Measurements from ENCODE around the gene TAF6.
A peak's percentile ranks its signal among the peaks of the same experiment; 100 is the strongest.

The TAF6 gene

DNA sequence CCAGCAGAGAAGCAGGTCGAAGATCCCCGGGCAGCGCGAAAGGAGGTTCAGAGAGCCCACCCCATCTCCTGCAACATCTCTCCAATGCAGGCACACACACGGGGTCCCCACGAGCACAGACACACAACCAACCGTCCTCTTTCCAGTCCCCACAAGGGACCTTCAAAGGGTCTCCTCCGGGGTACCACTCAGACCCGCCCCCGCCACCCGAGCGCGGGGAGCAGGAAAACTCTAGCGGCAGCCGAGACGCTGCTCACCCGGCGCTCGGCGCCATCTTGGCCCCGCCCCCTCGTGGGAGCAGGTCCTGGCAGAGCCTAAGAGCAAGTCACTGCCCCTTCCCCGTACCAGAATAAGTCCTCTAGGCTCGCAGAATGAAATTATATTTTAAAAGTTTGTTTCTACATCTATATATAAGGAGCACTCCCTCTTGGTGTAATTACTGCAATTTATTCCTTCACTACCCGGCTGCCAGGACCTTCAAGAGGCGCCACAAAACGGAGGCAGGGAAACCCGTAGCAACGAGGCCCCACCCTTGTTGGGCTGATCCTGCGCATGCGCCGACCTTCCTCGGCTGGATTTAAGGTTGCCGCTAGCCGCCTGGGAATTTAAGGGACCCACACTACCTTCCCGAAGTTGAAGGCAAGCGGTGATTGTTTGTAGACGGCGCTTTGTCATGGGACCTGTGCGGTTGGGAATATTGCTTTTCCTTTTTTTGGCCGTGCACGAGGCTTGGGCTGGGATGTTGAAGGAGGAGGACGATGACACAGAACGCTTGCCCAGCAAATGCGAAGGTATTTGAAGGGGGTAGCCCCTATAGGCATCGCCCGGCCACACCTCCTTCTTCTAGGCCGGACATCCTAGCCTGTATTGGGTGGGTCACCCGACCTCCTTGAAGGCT is at the start of gene TAF6, which contains the start of gene CNPY4:
Gene TAF6 (minus strand): TSS at position 287 of the 898 bp plus-strand sequence. CDS start 5,149 bp downstream, outside the sequence.
Gene CNPY4 (plus strand): TSS at position 563 of the 898 bp plus-strand sequence. CDS start 111 bp downstream, at position 674.
- DNase-seq = peak; percentile 93

DNA sequence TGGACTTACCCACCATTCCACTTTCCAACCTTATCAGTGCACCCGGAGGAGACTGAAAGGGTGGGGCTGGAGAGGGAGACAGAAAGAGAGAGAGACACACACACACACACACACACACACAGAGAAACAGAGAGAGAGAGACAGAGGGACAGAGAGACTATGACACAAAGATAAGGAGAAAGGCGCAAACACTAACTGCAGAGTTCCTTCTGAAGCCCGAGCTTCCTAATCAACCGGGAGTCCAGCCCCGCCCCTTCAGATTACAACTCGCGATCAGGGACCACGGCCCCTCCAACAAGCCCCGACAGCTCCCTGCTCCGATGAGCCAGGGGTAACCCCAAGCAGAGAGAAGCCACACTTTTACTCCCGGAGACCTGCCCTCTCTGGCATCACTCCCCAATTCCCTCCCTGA is 48.8 kb upstream of the TAF6 start:
- no peak for DNase-seq

DNA sequence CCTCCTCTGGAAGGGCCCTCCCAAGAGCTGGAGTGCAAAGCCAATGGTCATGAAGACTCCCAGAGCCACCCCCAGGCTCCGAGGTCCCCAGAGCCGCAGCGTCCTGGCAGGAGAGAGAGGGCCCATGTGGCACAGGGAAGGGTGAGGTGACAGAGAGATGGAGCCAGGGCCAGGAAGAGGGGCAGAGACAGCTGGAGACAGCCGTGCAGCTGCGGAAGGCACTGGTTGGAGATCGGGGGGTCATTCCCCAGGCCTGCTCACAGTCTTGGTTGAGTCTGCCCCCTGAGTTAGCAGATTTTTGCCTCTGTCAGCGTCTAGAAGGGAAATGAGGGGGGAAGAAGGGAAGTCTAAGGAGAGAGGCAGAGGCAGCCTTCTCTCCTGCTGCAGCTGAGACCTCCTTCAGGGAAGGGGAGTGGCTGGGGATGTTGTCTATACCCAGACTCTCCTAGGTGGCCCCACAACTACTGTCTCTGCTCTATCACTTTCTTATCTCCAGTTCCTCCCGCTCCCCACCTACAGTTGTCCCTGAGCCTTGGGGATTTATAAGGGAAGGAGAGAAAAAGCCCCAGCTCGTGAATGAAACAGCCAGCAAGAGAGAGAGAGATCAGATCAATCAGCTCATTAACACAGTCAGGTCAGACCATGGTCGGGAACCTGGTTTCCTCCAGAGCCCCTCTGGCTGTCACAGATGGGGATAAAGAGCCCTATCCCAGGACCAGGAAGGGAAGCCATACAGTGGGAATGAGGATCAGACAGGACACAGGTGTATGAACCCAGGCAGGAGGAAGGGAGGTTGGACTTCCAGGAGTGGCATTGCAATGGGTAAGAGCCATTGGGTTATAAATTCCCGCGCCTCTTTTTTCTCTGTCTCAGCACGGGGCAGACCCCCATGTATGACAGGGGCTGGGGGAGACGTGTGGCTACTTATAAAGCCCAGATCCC is 48.1 kb upstream of the TAF6 start:
- no peak for DNase-seq

DNA sequence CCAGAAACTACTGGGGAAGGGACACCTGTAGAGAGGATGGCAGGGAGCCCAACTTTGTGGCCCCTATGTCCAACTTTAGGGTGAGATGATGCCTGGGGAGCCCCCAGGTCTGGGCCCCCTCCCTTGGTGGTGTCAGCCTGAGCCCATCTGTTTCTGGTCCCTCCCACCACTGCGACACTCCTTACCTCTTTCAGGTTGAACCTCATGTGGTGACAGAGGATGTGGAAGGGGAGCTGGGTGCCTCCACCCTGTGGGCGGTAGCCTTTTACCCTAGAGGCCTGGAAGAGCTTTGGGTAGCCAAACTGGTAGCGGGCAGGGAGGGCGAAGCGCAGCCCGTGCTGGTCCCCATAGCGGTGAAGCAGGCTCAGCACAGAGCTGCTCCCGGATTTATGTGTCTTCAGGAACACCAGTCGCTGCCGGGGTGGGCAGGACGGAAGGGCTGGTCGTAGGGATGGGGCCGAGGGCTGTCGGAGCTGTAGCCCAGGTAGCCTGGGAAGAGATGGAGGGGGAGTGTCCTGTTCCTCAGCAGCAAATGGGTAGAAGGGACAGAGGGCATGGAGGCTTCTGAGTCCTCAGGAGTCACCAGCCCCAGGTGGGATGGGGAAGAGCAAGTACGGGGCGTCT is 47.3 kb upstream of the TAF6 start:
- DNase-seq = peak; percentile 38

DNA sequence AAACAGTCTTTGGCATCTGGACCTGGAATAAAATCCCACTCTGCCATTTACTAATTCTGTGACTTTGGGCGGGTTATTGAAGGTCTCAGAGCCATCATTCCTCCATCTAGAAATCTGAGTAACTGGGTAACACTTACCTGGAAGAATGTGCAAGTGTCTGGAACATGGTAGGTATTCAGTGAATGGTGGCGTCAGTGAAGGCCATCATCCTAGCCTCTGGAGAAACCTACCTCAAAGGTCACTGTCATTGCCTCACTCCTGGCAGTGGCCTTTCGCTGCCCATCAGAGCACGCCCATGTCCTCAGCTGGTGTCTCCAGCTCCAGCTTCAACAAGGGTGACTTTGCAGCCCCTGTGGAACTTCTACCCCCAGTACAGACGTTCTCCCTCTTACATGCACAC is 44.7 kb upstream of the TAF6 start:
- DNase-seq = no peak

DNA sequence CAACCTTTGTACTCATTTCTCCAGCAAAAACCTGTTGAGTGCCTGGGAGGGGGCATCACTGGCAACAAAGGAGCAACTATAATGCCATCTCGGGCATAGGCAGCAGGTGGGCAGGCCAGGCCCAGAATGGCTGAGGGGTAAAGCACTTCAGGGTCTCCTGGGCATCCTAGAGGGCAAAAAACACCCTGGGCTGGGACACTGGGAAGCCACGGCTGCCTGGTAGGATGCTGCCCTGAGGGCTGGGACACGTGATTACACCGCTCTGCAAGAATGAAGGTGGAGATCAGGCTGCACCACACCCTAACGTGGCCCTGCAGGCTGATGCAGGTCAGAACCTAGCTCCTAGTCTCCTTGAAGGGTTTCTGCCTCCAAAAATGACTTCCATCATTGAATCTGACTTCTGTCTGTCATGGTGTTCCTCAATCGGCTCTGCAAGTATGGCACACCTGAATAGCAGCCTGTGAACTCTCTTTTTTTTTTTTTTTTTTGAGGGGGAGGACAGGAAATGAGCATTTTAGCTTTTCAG is 43.9 kb upstream of the TAF6 start:
- DNase-seq = no peak

DNA sequence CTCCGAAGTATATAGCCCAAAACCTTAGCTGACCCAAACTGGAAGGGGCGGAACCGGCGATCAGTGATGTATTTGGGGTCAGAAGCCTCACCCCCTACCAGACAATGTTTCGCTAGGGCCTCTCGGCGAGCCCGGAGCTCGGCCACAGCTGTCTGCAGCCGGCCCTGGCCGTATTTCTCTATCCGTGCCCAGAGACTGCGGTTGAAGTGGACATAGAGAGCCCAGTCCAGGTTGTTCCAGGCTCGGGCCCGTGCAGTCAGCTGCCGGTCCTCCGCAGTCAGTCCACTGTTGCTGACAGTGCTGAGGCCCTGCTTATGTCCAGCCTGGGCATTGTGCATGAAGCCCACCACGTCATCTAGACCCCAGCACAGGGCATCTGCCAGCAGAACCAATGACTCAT is 40.9 kb upstream of the TAF6 start:
- no peak for DNase-seq

DNA sequence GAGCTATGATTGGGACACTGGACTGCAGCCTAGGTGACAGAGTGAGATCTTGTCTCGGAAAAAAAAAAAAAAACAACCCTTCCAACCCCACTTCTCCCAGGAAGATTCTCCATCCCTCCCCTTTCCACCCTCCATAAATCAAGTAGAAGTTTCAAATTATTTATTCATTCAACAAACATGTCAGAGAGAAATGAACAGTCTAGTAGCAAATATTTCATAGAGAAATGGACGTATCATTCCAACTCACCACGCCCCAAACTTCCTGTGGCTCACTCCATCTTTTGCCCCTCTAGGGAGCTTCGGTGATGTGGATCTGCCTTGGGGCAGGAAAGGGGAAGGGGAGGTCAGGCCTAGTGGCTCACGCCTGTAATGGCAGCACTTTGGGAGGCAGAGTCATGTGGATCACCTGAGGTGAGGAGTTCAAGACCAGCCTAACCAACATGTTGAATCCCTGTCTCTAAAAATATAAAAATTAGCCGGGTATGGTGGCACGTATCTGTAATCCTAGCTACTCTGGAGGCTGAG is 40.0 kb upstream of the TAF6 start:
- DNase-seq = no peak

DNA sequence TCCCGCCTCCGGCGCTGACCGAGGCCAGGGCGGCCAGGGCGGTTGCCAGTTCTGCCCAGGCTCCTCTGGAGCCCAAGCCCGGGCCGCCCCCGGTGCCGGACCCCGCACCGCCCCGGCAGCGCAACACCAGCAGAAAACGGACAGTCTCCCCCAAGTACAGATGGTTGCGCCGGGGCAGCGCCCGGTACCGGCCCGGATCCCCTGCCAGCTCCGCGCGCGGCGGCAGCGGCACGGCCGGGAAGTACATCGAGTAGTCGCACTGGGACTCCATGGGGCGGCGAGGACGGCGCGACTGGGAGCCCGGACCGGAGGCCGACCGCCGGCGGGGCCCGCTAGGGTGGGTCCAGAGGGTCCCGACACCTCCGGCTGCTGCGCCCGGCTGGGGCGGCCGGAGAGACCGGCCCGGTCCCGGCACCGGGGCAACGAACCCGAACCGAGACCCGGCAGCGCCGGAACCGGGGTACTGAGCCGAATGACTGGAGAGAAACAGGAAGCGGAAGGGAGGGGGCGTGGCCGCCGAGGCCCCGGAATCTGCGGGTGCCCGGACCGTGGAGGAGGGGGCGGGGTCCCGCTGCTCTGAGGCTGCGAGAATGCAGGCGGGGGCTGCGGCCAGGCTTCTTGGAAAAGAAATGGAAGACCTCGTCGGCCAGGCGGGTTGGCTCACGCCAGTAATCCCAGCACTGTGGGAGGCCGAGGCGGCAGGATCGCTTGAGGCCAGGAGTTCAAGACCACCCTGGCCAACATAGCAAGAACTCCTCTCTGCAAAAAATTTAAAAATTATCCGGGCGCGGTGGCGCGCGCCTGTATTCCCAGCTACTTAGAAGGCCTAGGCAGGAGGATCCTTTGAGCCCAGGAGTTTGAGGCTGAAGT is 39.3 kb upstream of the TAF6 start, which contains the start of gene TRAPPC14:
Gene TRAPPC14 (minus strand): TSS at position 495 of the 870 bp plus-strand sequence. CDS start 224 bp downstream, at position 271.
- DNase-seq = peak; percentile 92

DNA sequence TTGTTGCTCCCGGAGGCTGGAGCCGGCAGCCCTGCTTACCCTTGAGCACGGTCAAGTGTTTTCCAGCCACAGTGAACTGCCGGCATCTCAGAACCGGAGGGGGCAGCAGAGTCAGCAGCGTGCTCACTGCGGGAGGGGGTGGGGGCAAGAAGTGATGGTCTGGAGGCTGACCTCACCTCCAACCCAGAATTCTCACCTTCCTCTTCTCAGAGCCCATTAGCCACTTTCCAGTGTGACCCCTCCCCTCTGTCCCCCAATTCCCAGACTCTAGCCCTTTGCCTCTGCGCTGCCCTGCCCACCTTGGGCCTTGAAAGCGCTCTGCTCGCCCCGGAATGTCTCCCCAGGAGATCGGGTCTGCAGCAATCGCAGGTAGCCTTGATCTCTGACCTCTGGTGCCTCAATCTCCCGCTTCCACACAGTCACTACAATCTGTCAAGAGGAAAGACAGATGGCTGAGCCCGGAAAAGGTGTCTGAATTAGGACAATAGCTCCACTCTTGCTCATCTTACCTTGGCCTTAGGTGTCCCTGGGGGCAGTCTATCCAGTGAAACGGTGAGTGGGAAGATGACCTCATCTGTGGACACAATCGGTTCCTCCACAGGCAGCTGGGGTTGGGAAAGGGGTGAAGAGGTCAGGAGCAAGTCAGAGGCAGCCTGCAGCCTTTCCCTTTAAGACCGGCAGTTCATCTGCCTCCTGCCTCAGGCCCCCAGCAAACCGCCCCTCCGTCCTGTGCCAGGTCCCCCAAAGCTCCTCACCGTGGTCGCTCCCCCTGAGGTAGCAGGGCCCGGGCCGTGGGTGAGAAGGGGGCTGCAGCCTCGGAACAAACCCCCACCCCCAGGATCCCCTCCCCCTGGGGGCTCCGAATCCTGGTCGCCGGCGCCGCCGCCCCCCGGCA is 38.4 kb upstream of the TAF6 start:
- DNase-seq = no peak

DNA sequence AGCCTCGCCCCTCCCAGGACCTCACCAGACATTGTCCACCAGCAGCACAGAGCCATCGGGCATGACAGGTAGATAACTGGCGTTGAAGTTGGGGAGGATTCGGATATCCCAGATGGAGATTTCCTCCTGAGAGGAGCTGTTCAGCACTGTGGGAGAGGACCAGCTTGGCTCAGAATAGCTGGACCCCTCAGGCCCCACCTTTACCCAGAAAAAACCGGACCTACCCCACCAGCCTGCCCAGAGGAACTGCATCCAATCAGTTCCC is 37.8 kb upstream of the TAF6 start:
- no peak for DNase-seq

DNA sequence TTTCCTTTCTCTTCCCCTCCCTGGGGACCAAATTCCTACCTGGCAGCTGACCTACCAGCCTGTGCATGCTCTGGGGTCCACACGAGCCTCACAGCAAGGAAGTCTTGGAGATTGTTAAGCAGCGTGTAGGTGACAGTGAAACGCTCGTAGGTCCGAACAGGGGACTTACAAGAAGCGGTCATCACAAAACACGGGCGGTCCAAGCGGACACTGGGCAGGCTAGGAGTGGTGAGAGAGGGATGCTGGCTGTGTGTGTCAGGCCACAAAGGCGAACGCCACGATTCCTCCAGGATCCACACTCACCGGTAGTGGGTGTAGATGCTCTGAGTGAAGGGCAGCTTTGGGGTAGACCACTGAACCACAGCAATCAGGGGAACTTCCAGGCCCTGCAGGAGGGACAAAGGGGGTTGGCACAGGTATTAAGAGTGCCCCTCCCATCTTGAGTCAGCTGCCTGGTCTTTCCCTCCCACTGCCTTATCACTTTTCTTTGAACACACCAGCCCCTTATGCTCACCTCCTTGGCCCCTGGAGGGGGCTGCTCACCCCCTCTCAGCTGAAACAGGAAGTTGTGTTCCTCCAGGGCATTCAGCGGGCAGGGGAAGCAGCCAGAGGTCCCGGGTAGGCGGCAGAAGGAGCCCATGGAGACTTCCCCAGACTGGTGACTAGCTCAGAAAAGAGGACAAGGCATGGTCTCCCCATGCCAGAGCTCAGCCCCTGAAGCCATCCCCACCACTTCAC is 37.3 kb upstream of the TAF6 start:
- no peak for DNase-seq

DNA sequence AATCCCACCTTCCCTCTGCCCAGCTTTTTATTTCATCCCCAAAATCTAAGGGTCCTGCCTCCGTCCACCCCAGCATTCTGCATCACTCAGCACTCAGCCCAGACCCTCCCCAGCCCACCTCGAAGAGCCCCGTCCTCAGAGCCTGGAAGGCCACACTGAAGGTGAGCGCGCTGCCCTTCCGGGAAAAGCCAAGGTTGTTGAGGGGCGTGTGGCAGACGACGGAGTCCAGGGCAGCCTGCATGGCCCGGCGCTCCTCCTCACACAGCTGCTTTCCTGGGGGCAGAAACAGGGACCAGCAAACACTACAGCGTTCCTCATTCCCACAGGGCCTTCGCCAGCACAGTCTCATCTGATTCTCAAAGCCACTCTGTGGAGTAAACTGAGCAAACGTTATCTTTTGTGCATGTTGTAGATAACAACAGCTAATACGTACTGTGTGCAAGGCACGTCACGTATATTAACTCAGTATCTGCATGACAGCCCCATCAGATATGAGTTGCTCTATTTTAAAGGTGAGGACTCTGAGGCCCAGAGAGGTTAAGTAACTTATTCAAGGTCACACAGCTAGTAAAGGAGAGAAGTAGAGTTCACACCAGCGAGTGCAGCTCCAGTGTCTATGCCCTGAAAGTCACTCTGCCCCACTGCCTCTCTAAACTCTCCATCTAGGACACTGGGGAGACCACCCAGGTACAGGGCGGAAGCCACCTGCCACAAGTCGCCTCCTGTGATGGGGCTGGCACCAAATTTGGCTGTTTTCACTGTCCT is 36.6 kb upstream of the TAF6 start:
- DNase-seq = no peak

DNA sequence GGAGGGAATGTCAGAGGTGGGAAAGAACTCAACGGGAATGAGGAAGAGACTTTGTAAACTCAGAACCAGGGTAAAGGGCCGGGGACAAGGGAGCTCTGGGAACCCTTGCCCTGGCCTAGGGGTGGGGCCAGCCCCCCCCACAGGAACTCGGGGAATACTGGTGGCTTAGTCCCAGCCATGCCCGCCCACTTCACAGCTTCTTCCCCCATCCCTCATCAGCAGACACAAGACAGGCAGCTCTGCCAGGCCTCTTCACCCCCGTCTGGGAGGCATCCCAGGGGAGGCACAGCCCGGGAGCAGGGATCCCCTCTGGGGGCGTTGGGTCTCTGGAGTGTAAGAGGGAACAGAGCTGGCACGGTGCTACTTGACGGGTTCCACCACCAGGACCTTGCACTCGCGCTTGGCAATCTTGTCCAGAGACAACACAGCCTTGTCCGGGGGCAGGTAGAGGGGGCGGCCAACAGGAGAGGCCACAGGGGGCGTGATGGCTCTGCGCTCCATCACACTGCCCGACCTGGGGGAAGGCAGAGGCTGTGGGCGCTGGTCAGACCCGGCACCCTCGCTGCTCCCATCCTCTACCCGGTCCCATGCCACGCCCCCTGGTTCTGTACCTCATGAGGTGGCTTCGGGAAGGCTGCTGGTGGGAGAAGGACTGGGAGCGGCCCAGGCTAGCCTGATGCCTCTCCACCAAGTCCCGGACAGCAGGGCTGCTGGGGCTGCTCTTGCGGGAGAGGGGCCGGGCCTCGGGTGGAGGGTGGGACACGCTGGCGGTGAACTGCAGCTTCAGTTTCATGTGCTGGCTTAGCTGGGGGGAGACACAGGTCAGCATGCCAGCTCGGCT is 35.7 kb upstream of the TAF6 start:
- no peak for DNase-seq

DNA sequence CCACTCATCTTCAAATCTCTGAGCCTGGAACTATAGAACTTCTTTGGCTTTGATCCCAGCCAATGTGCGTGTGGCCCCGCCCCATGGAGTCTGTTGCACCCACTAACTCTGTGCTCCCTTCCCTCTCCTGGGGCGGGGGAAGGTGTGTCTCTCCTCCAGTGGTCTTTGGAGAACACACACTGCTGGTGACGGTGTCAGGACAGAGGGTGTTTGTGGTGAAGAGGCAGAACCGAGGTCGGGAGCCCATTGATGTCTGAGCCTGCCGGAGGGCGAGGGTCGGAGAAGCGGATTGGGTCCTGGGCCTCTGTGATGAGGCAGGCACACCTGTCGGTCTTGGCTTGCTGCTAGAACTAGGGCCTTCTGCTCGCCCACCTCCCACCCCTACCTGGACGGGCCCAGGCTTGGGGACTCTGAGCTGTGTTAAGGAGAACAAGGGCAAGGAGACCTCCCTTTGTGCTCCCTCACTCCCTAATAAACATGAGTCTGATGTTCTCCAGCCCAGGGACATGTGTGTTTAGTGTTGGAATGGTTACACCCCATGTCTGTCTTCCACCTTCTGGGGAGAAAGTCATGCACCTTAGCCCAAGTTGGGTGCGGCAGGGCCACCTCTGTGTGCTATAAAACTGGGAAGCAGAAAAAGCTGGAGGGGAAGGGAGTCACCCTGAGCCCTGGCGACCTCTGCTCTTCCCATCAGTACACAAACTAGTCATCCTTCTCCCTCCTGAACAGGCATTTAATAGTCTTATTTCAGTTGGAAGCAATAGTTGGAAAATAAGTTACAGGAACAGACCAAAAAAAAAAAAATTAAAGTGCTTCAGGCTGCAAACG is 34.8 kb upstream of the TAF6 start:
- DNase-seq = no peak

DNA sequence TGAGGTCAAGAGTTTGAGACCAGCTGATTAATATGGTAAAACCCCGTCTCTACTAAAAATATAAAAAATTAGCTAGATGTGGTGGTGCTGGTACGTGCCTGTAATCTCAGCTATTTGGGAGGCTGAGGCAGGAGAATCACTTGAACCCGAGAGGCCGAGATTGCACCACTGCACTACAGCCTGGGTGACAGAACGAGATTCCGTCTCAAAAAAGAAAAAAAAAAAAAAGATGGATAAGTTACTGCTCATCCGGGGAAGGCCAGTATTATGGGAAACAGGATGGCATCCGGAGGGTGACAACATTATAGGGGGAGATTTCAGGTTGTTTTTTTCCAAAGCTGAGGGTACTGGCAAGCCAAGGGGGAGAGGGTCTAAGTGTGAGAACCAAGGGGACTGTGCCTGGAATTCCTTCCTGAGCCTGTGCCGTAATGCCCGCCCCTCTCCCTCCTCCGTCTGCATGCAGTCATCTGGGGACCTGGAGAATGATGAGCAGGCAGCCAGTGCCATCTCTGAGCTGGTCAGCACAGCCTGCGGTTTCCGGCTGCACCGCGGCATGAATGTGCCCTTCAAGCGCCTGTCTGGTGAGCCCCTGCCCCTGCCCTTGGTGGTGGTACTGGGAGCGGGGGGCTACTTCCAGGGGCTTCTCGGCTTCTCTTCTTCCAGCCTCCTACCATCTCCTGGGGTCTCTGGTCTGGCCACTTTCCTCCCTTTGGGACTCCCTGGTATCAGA is 33.9 kb upstream of the TAF6 start:
- no peak for DNase-seq

All from stimulated activated naive CD4-positive, alpha-beta T cell treated with Interleukin-2 at 50 U/mL for 16 hours (primary cell).